ENCODE data around the gene CTSH. TPM values are rescaled to one million over a fixed set of nuclear protein-coding genes. Genes with fewer than 3 reads are reported as not detected.
"Not testable (repeated sequence)": the region's sequence is repeated elsewhere in the genome, so short reads cannot be mapped to it uniquely, and the experiment has no call there.

Gene CTSH
- total and polyA plus RNA-seq, 2 of the 13 experiments (the other 11 are each of a cell fraction or from before 2014, with no cell fraction given) = 265 to 653 TPM

- TF ChIP-seq, protein P1, sequence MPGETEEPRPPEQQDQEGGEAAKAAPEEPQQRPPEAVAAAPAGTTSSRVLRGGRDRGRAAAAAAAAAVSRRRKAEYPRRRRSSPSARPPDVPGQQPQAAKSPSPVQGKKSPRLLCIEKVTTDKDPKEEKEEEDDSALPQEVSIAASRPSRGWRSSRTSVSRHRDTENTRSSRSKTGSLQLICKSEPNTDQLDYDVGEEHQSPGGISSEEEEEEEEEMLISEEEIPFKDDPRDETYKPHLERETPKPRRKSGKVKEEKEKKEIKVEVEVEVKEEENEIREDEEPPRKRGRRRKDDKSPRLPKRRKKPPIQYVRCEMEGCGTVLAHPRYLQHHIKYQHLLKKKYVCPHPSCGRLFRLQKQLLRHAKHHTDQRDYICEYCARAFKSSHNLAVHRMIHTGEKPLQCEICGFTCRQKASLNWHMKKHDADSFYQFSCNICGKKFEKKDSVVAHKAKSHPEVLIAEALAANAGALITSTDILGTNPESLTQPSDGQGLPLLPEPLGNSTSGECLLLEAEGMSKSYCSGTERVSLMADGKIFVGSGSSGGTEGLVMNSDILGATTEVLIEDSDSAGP (CRISPR knock-in tag; IDR thresholded peaks at IDR 0.05; ENCODE audit: borderline replicate concordance) = 0 out of 2 replicates have a peak, but pooled peaks have one; percentile 29
- TF ChIP-seq CREM (IDR thresholded peaks at IDR 0.05) (0 out of 2 replicates have a peak, but pooled peaks have one; percentile 13), THAP11 (CRISPR knock-in tag; IDR thresholded peaks at IDR 0.05) (peak; percentile 15; the same call in 1 of the 2 replicates), GFI1 (CRISPR knock-in tag; IDR thresholded peaks at IDR 0.05; ENCODE audit: borderline replicate concordance) (peak; percentile 50; the same call in 1 of the 2 replicates), DMAP1 (CRISPR knock-in tag; IDR thresholded peaks at IDR 0.05) (0 out of 2 replicates have a peak, but pooled peaks have one; percentile 7), ADNP (CRISPR knock-in tag; IDR thresholded peaks at IDR 0.05) (0 out of 2 replicates have a peak, but pooled peaks have one; percentile 24), HNF4A (CRISPR knock-in tag; IDR thresholded peaks at IDR 0.05) (peak; percentile 75), GABPB1 (CRISPR knock-in tag; IDR thresholded peaks at IDR 0.05) (0 out of 2 replicates have a peak, but pooled peaks have one; percentile 14), NCOR1 (IDR thresholded peaks at IDR 0.05; ENCODE audit: borderline replicate concordance, low read length) (peak; percentile 75), ZNF263 (CRISPR knock-in tag; IDR thresholded peaks at IDR 0.05) (peak; percentile 27; the same call in 1 of the 2 replicates)
- not testable (repeated sequence) for TF ChIP-seq CREM (CRISPR knock-in tag; IDR thresholded peaks at IDR 0.05)
- TF ChIP-seq, protein P2, sequence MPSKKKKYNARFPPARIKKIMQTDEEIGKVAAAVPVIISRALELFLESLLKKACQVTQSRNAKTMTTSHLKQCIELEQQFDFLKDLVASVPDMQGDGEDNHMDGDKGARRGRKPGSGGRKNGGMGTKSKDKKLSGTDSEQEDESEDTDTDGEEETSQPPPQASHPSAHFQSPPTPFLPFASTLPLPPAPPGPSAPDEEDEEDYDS (CRISPR knock-in tag; IDR thresholded peaks at IDR 0.05) = peak; percentile 14; the same call in 1 of the 2 replicates
- TF ChIP-seq, protein P3, sequence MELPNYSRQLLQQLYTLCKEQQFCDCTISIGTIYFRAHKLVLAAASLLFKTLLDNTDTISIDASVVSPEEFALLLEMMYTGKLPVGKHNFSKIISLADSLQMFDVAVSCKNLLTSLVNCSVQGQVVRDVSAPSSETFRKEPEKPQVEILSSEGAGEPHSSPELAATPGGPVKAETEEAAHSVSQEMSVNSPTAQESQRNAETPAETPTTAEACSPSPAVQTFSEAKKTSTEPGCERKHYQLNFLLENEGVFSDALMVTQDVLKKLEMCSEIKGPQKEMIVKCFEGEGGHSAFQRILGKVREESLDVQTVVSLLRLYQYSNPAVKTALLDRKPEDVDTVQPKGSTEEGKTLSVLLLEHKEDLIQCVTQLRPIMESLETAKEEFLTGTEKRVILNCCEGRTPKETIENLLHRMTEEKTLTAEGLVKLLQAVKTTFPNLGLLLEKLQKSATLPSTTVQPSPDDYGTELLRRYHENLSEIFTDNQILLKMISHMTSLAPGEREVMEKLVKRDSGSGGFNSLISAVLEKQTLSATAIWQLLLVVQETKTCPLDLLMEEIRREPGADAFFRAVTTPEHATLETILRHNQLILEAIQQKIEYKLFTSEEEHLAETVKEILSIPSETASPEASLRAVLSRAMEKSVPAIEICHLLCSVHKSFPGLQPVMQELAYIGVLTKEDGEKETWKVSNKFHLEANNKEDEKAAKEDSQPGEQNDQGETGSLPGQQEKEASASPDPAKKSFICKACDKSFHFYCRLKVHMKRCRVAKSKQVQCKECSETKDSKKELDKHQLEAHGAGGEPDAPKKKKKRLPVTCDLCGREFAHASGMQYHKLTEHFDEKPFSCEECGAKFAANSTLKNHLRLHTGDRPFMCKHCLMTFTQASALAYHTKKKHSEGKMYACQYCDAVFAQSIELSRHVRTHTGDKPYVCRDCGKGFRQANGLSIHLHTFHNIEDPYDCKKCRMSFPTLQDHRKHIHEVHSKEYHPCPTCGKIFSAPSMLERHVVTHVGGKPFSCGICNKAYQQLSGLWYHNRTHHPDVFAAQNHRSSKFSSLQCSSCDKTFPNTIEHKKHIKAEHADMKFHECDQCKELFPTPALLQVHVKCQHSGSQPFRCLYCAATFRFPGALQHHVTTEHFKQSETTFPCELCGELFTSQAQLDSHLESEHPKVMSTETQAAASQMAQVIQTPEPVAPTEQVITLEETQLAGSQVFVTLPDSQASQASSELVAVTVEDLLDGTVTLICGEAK (IDR thresholded peaks at IDR 0.05) = not testable (repeated sequence)
- TF ChIP-seq, protein P3 (CRISPR knock-in tag; IDR thresholded peaks at IDR 0.05) = peak; percentile 54; the same call in 1 of the 2 replicates
Measured at GRCh38 chr15:78871483-78872127, 73.2 kb downstream of the CTSH start (continued).
